ENCODE results near the gene CNTNAP2.

CNTNAP2 gene

GRCh38 chr7:148330124-148330818 is 2213.7 kb downstream of the CNTNAP2 start:
- no peaks in the 10 kb centered on the region for H3K9me3 ChIP-seq (ENCODE audit: control insufficient read depth, insufficient read depth, low read depth, low read length)
- ChIA-PET CTCF (no interaction called here), POLR2A (no interaction called here)
- no peak overlapping the region for H3K27ac ChIP-seq (ENCODE audit: extremely low read depth, low read depth, low read length)
- no peak overlapping the region for H3K4me3 ChIP-seq (ENCODE audit: low read depth, low read length)
- no peaks in the 10 kb centered on the region for H3K4me1 ChIP-seq (ENCODE audit: control insufficient read depth, insufficient read depth, low read length)
- TF ChIP-seq ZNF23 (tag by site-specific recombination; IDR thresholded peaks at IDR 0.05; ENCODE audit: borderline replicate concordance) (no peak), KLF17 (tag by site-specific recombination; IDR thresholded peaks at IDR 0.05) (no peak), ZNF157 (tag by site-specific recombination; IDR thresholded peaks at IDR 0.05) (no peak), BCL11B (tag by site-specific recombination; IDR thresholded peaks at IDR 0.05; ENCODE audit: low read depth) (peak; percentile 90), ZBTB17 (tag by site-specific recombination; IDR thresholded peaks at IDR 0.05) (peak; percentile 98), ZNF776 (tag by site-specific recombination; IDR thresholded peaks at IDR 0.05; ENCODE audit: borderline replicate concordance) (no peak), BCL11A (tag by site-specific recombination; IDR thresholded peaks at IDR 0.05; ENCODE audit: low read depth) (peak; percentile 71; the same call in 1 of the 2 replicates), ZNF366 (tag by site-specific recombination; conservative IDR thresholded peaks at IDR 0.05) (peak; percentile 91), ZNF521 (tag by site-specific recombination; IDR thresholded peaks at IDR 0.05) (0 out of 2 replicates have a peak, but pooled peaks have one; percentile 16), ZNF133 (tag by site-specific recombination; IDR thresholded peaks at IDR 0.05) (no peak), ZNF274 (IDR thresholded peaks at IDR 0.05; ENCODE audit: low read length) (no peak), ZNF274 (tag by site-specific recombination; IDR thresholded peaks at IDR 0.05; ENCODE audit: borderline replicate concordance) (0 out of 2 replicates have a peak, but pooled peaks have one; percentile 44)
- no peaks in the 10 kb centered on the region for H3K36me3 ChIP-seq (ENCODE audit: control insufficient read depth in 2 of 2, insufficient read depth in 1 of 2, low read length in 2 of 2)

GRCh38 chr7:148330822-148331221 is 2214.2 kb downstream of the CNTNAP2 start:
- Histone ChIP-seq H3K36me3 (ENCODE audit: control insufficient read depth in 2 of 2, insufficient read depth in 1 of 2, low read length in 2 of 2) (no peaks in the 10 kb centered on the region), H3K9me3 (ENCODE audit: control insufficient read depth, insufficient read depth, low read depth, low read length) (no peaks in the 10 kb centered on the region), H3K4me3 (ENCODE audit: low read depth, low read length) (no peak overlapping the region), H3K4me1 (ENCODE audit: control insufficient read depth, insufficient read depth, low read length) (no peaks in the 10 kb centered on the region), H3K27ac (ENCODE audit: extremely low read depth, low read depth, low read length) (no peak overlapping the region)
- POLR2A ChIA-PET = no interaction called here
- CTCF ChIA-PET = no interaction called here
- no peak for TF ChIP-seq KLF16 (tag by site-specific recombination; IDR thresholded peaks at IDR 0.05)
- no peak for TF ChIP-seq SP3 (tag by site-specific recombination; IDR thresholded peaks at IDR 0.05)
- no peak for TF ChIP-seq ZNF24 (tag by site-specific recombination; IDR thresholded peaks at IDR 0.05)
- TF ChIP-seq ZBTB21 (tag by site-specific recombination; IDR thresholded peaks at IDR 0.05) = no peak
- peak; percentile 93 for TF ChIP-seq ZNF366 (tag by site-specific recombination; conservative IDR thresholded peaks at IDR 0.05)
- peak; percentile 91 for TF ChIP-seq ZBTB17 (tag by site-specific recombination; IDR thresholded peaks at IDR 0.05)
- TF ChIP-seq SCRT2 (tag by site-specific recombination; IDR thresholded peaks at IDR 0.05) = no peak
- no peak for TF ChIP-seq ZNF521 (tag by site-specific recombination; IDR thresholded peaks at IDR 0.05)
- no peak for TF ChIP-seq ATF2 (tag by site-specific recombination; IDR thresholded peaks at IDR 0.05; ENCODE audit: low read depth)
- TF ChIP-seq CTCF (tag by site-specific recombination; IDR thresholded peaks at IDR 0.05) = no peak
- TF ChIP-seq RBAK (tag by site-specific recombination; IDR thresholded peaks at IDR 0.05) = no peak
- no peak for TF ChIP-seq PRDM4 (tag by site-specific recombination; IDR thresholded peaks at IDR 0.05)
- TF ChIP-seq ZNF324 (tag by site-specific recombination; IDR thresholded peaks at IDR 0.05) = no peak
- TF ChIP-seq ZNF140 (tag by site-specific recombination; IDR thresholded peaks at IDR 0.05) = no peak
- no peak for TF ChIP-seq KLF17 (tag by site-specific recombination; IDR thresholded peaks at IDR 0.05)
- no peak for TF ChIP-seq ZFP69B (tag by site-specific recombination; IDR thresholded peaks at IDR 0.05)
- TF ChIP-seq KLF1 (tag by site-specific recombination; IDR thresholded peaks at IDR 0.05) = no peak
- TF ChIP-seq ZNF214 (tag by site-specific recombination; IDR thresholded peaks at IDR 0.05; ENCODE audit: borderline replicate concordance) = no peak
- TF ChIP-seq MYNN (tag by site-specific recombination; IDR thresholded peaks at IDR 0.05; ENCODE audit: borderline replicate concordance) = no peak
